Measurements from ENCODE around the gene EPS15. TPM values are rescaled to one million over a fixed set of nuclear protein-coding genes. Genes with fewer than 3 reads are reported as not detected.

Gene EPS15
- total and polyA plus RNA-seq, 2 donors from 2014 or later, result 17.5 to 91.3 TPM

DNA sequence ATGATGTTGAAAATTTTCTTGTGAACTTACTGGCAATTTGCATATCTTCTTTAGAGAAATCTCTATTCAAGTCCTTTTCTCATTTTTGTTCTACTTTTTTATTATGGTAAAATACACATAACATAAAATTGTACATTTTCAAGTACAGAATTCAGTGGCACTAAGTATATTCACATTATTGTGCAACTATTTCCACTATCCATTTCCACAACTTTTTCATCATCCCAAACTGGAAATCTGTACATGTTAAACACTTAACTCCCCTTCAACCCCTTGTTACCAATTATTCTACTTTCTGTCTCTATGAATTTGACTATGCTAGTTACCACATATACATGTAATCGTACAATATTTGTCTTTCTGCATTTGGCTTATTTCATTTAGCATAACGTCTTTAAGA, 19.4 kb downstream of the EPS15 start:
- Histone ChIP-seq H3K9ac (ENCODE audit: low read length in 3 of 3) (no peak overlapping the region), H3K9me3 (ENCODE audit: control insufficient read depth in 2 of 3, insufficient read depth in 1 of 3, low read length in 3 of 3) (no peaks in the 10 kb centered on the region), H3K36me3 (ENCODE audit: control insufficient read depth in 2 of 3, insufficient read depth in 3 of 3, low read length in 3 of 3) (no peaks in the 10 kb centered on the region), H3K27ac (ENCODE audit: low read depth in 2 of 2, low read length in 2 of 2) (no peak overlapping the region), H3K27me3 (ENCODE audit: control insufficient read depth, insufficient read depth, low read length) (no peaks in the 10 kb centered on the region), H3K4me1 (ENCODE audit: control insufficient read depth in 2 of 3, insufficient read depth in 2 of 3, low read depth in 1 of 3, low read length in 3 of 3) (peaks cover 0 to 4% (median 0%) of the 10 kb centered on the region in 3 donors), H3K4me3 (ENCODE audit: low read length in 3 of 3) (no peak overlapping the region)
- intact Hi-C loops (cut with DNase I), result no loop called here
- DNase-seq (no peak), FAIRE-seq (no peak)
- TF ChIP-seq, protein P1, sequence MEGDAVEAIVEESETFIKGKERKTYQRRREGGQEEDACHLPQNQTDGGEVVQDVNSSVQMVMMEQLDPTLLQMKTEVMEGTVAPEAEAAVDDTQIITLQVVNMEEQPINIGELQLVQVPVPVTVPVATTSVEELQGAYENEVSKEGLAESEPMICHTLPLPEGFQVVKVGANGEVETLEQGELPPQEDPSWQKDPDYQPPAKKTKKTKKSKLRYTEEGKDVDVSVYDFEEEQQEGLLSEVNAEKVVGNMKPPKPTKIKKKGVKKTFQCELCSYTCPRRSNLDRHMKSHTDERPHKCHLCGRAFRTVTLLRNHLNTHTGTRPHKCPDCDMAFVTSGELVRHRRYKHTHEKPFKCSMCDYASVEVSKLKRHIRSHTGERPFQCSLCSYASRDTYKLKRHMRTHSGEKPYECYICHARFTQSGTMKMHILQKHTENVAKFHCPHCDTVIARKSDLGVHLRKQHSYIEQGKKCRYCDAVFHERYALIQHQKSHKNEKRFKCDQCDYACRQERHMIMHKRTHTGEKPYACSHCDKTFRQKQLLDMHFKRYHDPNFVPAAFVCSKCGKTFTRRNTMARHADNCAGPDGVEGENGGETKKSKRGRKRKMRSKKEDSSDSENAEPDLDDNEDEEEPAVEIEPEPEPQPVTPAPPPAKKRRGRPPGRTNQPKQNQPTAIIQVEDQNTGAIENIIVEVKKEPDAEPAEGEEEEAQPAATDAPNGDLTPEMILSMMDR (IDR thresholded peaks at IDR 0.05; ENCODE audit: borderline replicate concordance, extremely low read depth, insufficient read depth), result no peak

DNA sequence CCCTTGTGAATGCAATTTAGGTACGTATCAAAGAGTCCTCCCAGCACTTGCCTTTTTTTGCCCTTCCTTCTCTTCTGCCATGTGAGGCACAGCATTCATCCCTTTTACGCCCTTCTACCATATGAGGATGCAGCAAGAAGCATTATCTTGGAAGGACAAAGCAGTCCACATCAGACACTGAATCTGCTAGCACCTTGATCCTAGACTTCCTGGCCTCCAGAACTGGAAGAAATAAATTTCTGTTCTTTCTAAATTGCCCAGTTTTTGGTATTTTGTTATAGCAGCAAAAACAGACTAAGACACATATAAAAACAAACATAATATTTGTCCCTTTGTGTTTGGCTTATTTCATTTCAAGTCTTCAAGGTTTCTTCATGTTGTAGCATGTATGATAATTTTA, 20.1 kb downstream of the EPS15 start:
- TF ChIP-seq, protein P1 (IDR thresholded peaks at IDR 0.05; ENCODE audit: borderline replicate concordance, extremely low read depth, insufficient read depth), result no peak
- no peaks in the 10 kb centered on the region for H3K9me3 ChIP-seq (ENCODE audit: control insufficient read depth in 2 of 3, insufficient read depth in 1 of 3, low read length in 3 of 3)
- no peak overlapping the region for H3K27ac ChIP-seq (ENCODE audit: low read depth in 2 of 2, low read length in 2 of 2)
- H3K27me3 ChIP-seq (ENCODE audit: control insufficient read depth, insufficient read depth, low read length), result no peaks in the 10 kb centered on the region
- no peak for DNase-seq
- H3K4me1 ChIP-seq (ENCODE audit: control insufficient read depth in 2 of 3, insufficient read depth in 2 of 3, low read depth in 1 of 3, low read length in 3 of 3), result peaks cover 0 to 7% (median 5%) of the 10 kb centered on the region in 3 donors
- H3K4me3 ChIP-seq (ENCODE audit: low read length in 3 of 3), result no peak overlapping the region
- no peaks in the 10 kb centered on the region for H3K36me3 ChIP-seq (ENCODE audit: control insufficient read depth in 2 of 3, insufficient read depth in 3 of 3, low read length in 3 of 3)
- intact Hi-C loops (cut with DNase I), result no loop called here
- no peak overlapping the region for H3K9ac ChIP-seq (ENCODE audit: low read length in 3 of 3)
- FAIRE-seq, result no peak

DNA sequence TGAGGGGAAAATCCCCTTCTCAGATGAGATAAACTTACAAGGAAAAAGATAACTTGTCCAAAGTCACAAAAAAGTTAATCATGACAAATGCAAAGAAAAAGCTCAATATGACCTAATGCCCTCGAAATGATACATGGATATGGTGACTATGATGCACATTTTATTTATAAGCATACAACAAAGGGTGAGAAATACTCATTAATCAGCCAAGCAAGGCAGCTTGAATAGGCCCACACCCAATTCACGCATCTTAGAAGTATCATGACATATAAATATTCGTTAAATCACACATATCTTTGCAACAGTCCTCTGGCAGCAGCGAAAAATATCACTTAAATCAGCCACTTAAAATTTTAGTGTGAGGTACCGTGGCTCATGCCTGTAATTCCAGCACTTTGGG, 21.7 kb downstream of the EPS15 start:
- TF ChIP-seq, protein P1 (IDR thresholded peaks at IDR 0.05; ENCODE audit: borderline replicate concordance, extremely low read depth, insufficient read depth), result no peak
- no peak overlapping the region for H3K27ac ChIP-seq (ENCODE audit: low read depth in 2 of 2, low read length in 2 of 2)
- H3K4me3 ChIP-seq (ENCODE audit: low read length in 3 of 3), result no peak overlapping the region
- H3K9me3 ChIP-seq (ENCODE audit: control insufficient read depth in 2 of 3, insufficient read depth in 1 of 3, low read length in 3 of 3), result no peaks in the 10 kb centered on the region
- H3K9ac ChIP-seq (ENCODE audit: low read length in 3 of 3), result no peak overlapping the region
- intact Hi-C loops (cut with DNase I), result no loop called here
- DNase-seq (no peak), FAIRE-seq (no peak)
- no peaks in the 10 kb centered on the region for H3K36me3 ChIP-seq (ENCODE audit: control insufficient read depth in 2 of 3, insufficient read depth in 3 of 3, low read length in 3 of 3)
- peaks cover 0 to 7% (median 5%) of the 10 kb centered on the region in 3 donors for H3K4me1 ChIP-seq (ENCODE audit: control insufficient read depth in 2 of 3, insufficient read depth in 2 of 3, low read depth in 1 of 3, low read length in 3 of 3)
- no peaks in the 10 kb centered on the region for H3K27me3 ChIP-seq (ENCODE audit: control insufficient read depth, insufficient read depth, low read length)
